Lung (tissue), 12 donors: Measurements from ENCODE around the gene DLEC1. TPM values are rescaled to one million over a fixed set of nuclear protein-coding genes. Genes with fewer than 3 reads are reported as not detected.

Source experiments
- ATAC-seq: fragments of 200-7000 bp; cut with Tn5 transposase; one replicate; pipeline ENCODE4 v1.9.1; 2020; ENCODE audit warnings: moderate number of reproducible peaks; ENCODE audit not compliant: insufficient read depth, low FRiP score
- DNase-seq, 3 donors: peaks; one replicate each; pipeline ENCODE4 v3.0.0-alpha.2; 2013 to 2017
- H3K27ac ChIP-seq, 2 donors: one replicate each; pipeline ENCODE4 v1.5.1; 2013; ENCODE audit warnings: mild to moderate bottlenecking in 2 of 2, moderate library complexity in 2 of 2, control low read depth in 1 of 2, inconsistent platforms in 1 of 2, low read depth in 1 of 2, low read length in 1 of 2
- H3K27me3 ChIP-seq, 3 donors: one replicate each; pipeline ENCODE4 v1.5.1; 2013; ENCODE audit warnings: low read length in 2 of 3; ENCODE audit not compliant: control insufficient read depth in 3 of 3, insufficient read depth in 3 of 3
- H3K36me3 ChIP-seq, 4 donors: one replicate each; pipeline ENCODE4 v1.5.1; 2013; ENCODE audit warnings: low read length in 4 of 4, mild to moderate bottlenecking in 1 of 4, moderate library complexity in 1 of 4; ENCODE audit not compliant: control insufficient read depth in 4 of 4, insufficient read depth in 4 of 4
- H3K4me1 ChIP-seq, 5 donors: one replicate each; pipeline ENCODE4 v1.5.1; 2013; ENCODE audit warnings: low read length in 5 of 5, mild to moderate bottlenecking in 2 of 5, moderate library complexity in 1 of 5; ENCODE audit not compliant: control insufficient read depth in 5 of 5, insufficient read depth in 5 of 5
- H3K4me3 ChIP-seq: one replicate; pipeline ENCODE4 v1.5.1; 2013; ENCODE audit warnings: mild to moderate bottlenecking, control low read depth, moderate library complexity
- H3K9ac ChIP-seq, 2 donors: one replicate each; pipeline ENCODE4 v1.5.1; 2013; ENCODE audit warnings: low read length in 2 of 2, control low read depth in 1 of 2; ENCODE audit not compliant: insufficient read depth in 1 of 2
- H3K9me3 ChIP-seq, 4 donors: one replicate each; pipeline ENCODE4 v1.5.1; 2013; ENCODE audit warnings: low read length in 3 of 4, mild to moderate bottlenecking in 1 of 4, moderate library complexity in 1 of 4; ENCODE audit not compliant: control insufficient read depth in 4 of 4, insufficient read depth in 3 of 4
- WGBS, 2 donors: extraction: QIAGEN DNeasy Blood & Tissue Kit; methylation state at CpG; one replicate each; pipeline ENCODE4 v1.1.7; 2013; 5-methylcytosine and 5-hydroxymethylcytosine counted together
- polyA plus RNA-seq, 2 donors: library from polyadenylated mRNA; stranded (reverse); fragments of 200-250 nt; gene quantifications; one replicate each; pipeline ENCODE4 v1.2.1, GENCODE V29; 2013
- total RNA-seq, 2 donors: library from RNA; depleted of rRNA in 1 of 2; stranded (reverse); fragments of >200 nt in 1 of 2; gene quantifications; one replicate each; pipeline ENCODE4 v1.2.1, GENCODE V29; 2014 to 2021
- TF ChIP-seq, protein P1 (sequence below): IDR thresholded peaks from 2 replicates; pipeline ENCODE4 v1.5.1; 2012; ENCODE audit warnings: mild to moderate bottlenecking; ENCODE audit errors: control extremely low read depth, extremely low read depth
- donor health status: control.
- donor health status: control.
- donor health status: Bipolar disorder and iron deficiency.
- donor health status: healthy.
- donor health status: DM: yes; HTN: yes; CAD: no.

Gene DLEC1
- total and polyA plus RNA-seq, 4 donors, result 4.2 to 28.8 (median 8.0) TPM

DNA sequence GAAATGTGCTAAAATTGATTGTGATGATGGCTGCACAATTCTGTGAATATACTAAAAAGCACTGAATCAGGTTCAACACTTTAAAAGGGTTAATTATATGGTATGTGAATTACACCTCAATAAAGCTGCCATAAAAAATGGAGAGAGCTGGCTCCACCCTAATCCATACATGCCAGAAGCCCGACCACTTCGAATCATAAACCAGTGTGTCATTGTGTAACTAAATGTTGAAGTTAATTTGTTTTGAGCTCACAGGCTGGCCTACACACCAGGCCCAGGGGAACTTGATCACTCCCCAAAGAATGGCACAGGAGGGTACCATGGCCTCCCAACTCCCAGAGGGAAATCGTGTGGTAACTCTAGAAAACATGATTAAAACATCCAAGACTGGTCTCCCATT lies 23.5 kb upstream of the DLEC1 start:
- TF ChIP-seq, protein P1, sequence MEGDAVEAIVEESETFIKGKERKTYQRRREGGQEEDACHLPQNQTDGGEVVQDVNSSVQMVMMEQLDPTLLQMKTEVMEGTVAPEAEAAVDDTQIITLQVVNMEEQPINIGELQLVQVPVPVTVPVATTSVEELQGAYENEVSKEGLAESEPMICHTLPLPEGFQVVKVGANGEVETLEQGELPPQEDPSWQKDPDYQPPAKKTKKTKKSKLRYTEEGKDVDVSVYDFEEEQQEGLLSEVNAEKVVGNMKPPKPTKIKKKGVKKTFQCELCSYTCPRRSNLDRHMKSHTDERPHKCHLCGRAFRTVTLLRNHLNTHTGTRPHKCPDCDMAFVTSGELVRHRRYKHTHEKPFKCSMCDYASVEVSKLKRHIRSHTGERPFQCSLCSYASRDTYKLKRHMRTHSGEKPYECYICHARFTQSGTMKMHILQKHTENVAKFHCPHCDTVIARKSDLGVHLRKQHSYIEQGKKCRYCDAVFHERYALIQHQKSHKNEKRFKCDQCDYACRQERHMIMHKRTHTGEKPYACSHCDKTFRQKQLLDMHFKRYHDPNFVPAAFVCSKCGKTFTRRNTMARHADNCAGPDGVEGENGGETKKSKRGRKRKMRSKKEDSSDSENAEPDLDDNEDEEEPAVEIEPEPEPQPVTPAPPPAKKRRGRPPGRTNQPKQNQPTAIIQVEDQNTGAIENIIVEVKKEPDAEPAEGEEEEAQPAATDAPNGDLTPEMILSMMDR, result no peak
- ATAC-seq, result no peak
- H3K9ac ChIP-seq, result no peak overlapping the region
- H3K27ac ChIP-seq, result no peak overlapping the region
- no peaks in the 10 kb centered on the region for H3K27me3 ChIP-seq
- WGBS, 2 donors, result 93% methylated on average over 3 of the region's 3 CpGs
- H3K4me3 ChIP-seq, result no peak overlapping the region
- no peak for DNase-seq
- peaks cover 0 to 9% (median 0%) of the 10 kb centered on the region in 4 donors for H3K9me3 ChIP-seq
- peaks cover 3 to 35% (median 29%) of the 10 kb centered on the region in 4 donors for H3K36me3 ChIP-seq
- no peaks in the 10 kb centered on the region for H3K4me1 ChIP-seq

DNA sequence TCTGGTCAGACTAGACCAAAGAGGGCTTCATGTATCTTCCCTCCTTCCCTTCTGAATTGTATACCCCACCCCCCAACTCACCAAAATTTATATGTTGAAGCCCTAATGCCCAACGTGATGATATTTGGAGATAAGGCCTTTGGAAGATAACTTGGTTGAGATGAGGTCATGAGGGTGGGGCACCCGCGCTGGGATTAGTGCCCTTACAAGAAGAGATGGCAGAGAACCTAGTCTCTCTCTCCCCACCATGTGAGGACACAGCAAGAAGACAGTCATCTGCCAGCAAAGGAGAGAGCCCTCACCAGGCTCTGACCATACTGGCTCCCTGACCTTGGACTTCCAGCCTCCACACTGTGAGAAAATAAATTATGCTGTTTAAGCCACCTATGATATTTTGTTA lies 23.0 kb upstream of the DLEC1 start:
- Histone ChIP-seq H3K4me3 (no peak overlapping the region), H3K9me3 (peaks cover 0 to 9% (median 0%) of the 10 kb centered on the region in 4 donors), H3K27ac (no peak overlapping the region), H3K27me3 (no peaks in the 10 kb centered on the region), H3K4me1 (no peaks in the 10 kb centered on the region), H3K9ac (no peak overlapping the region), H3K36me3 (peaks cover 3 to 31% (median 27%) of the 10 kb centered on the region in 4 donors)
- TF ChIP-seq, protein P1, result no peak
- 91% methylated on average over 3 of the region's 3 CpGs for WGBS, 2 donors
- ATAC-seq (no peak), DNase-seq (no peak)

DNA sequence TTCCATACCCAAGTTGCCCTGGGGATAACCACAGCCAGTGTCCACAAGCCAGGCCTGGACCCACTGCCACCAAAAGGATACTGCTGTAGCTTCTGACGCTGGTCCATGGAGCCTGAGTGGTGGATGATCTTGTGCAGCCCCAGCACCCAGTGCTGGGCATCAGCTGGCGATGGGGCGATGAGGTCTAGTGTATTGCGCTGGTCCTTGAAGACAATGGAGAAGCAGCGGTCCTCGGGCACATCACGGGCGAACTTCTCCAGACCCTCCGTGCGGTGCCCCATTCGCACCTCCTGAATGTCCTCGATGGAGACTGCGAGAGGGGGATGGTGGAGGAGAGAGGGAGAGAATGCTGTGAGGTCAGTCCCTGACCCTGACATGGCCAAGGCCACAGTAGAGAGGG lies 22.6 kb upstream of the DLEC1 start:
- peaks cover 0 to 9% (median 0%) of the 10 kb centered on the region in 4 donors for H3K9me3 ChIP-seq
- no peak overlapping the region for H3K9ac ChIP-seq
- H3K4me3 ChIP-seq, result no peak overlapping the region
- peaks cover 3 to 28% (median 27%) of the 10 kb centered on the region in 4 donors for H3K36me3 ChIP-seq
- H3K27me3 ChIP-seq, result no peaks in the 10 kb centered on the region
- no peak for ATAC-seq
- TF ChIP-seq, protein P1, result no peak
- WGBS, 2 donors, result 98% methylated on average over 13 of the region's 13 CpGs
- no peak overlapping the region for H3K27ac ChIP-seq
- no peaks in the 10 kb centered on the region for H3K4me1 ChIP-seq
- DNase-seq, result no peak

DNA sequence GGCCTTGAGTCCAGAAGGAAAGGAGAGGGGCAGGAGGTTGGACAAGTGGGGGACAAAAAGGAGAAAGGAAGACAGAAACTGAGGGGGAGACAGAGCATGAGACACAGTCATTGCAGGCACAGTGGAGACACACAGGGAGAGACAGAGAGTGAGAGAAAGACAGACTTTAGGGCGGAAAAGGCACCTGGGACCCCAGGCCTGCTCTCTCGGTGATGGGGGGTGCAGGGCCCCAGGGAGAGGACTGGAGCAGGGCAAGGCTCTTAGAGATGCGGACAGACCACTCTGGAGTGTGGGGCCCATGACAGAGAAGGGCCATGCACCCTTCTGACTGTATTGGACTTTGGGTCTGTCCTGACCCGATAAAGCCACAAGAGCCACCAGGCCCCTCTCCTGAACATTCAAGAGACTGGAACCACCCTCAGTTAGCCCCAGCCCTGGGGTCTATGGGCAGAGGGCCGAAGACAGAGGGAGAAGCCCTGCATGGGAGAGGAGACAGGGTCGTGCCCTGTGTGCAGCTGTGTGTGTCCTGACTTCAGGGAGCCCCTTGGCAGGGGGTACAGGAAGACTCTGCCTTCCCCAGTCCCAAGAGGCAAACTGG lies 22.1 kb upstream of the DLEC1 start:
- ATAC-seq (no peak), DNase-seq (no peak)
- Histone ChIP-seq H3K4me1 (no peaks in the 10 kb centered on the region), H3K9ac (no peak overlapping the region), H3K9me3 (peaks cover 0 to 9% (median 0%) of the 10 kb centered on the region in 4 donors), H3K36me3 (peaks cover 3 to 28% (median 26%) of the 10 kb centered on the region in 4 donors), H3K27ac (no peak overlapping the region), H3K27me3 (no peaks in the 10 kb centered on the region), H3K4me3 (no peak overlapping the region)
- 80 to 90% methylated on average over 6 of the region's 6 CpGs for WGBS, 2 donors
- TF ChIP-seq, protein P1, result no peak
